CD4-positive, alpha-beta memory T cell (primary cell): Measurements from ENCODE around the gene DMRTB1. TPM values are rescaled to one million over a fixed set of nuclear protein-coding genes. Genes with fewer than 3 reads are reported as not detected.

Experiments
- CTCF ChIA-PET: fragments of 350-600 bp; sonication (Branson Sonifier 250); formaldehyde crosslinking; loops from one replicate; lab custom pipeline; 2021; ENCODE audit warnings: inconsistent platforms; ENCODE audit not compliant: partially characterized antibody; lab: Charles Lee
- POLR2A ChIA-PET: fragments of 350-600 bp; sonication (Branson Sonifier 250); formaldehyde crosslinking; loops from one replicate; lab custom pipeline; 2021; ENCODE audit not compliant: partially characterized antibody; lab: Charles Lee
- DNase-seq, 5 donors: peaks; one replicate each; pipeline versions ENCODE4 v3.0.0 to v3.0.0-alpha.2; 2020 to 2022; ENCODE audit warnings: mixed read lengths in 1 of 5
- H3K27ac ChIP-seq: one replicate; pipeline ENCODE4 v1.7.0; 2013; ENCODE audit warnings: low read depth, low read length
- H3K27me3 ChIP-seq: 2 replicates; pipeline ENCODE4 v1.7.0; 2013; ENCODE audit warnings: mild to moderate bottlenecking, low read length, moderate library complexity; ENCODE audit not compliant: insufficient read depth
- H3K36me3 ChIP-seq: 2 replicates; pipeline ENCODE4 v1.7.0; 2013; ENCODE audit warnings: mild to moderate bottlenecking, low read length, moderate library complexity; ENCODE audit not compliant: insufficient read depth
- H3K4me1 ChIP-seq: 2 replicates; pipeline ENCODE4 v1.7.0; 2013; ENCODE audit warnings: mild to moderate bottlenecking, low read length, moderate library complexity; ENCODE audit not compliant: insufficient read depth
- H3K4me3 ChIP-seq, 2 donors: one replicate each; pipeline ENCODE4 v1.7.0; 2013; ENCODE audit warnings: low read length in 2 of 2, mild to moderate bottlenecking in 1 of 2
- H3K9me3 ChIP-seq, 2 donors: one replicate each; pipeline ENCODE4 v1.7.0; 2013; ENCODE audit warnings: low read length in 2 of 2, control low read depth in 1 of 2; ENCODE audit not compliant: control insufficient read depth in 1 of 2
- H3K27ac Mint-ChIP-seq, 7 donors: one replicate each; pipeline ENCODE4 v1.8.0; 2020 to 2021; ENCODE audit warnings: mixed read lengths in 7 of 7, mild to moderate bottlenecking in 6 of 7, inconsistent platforms in 3 of 7, moderate library complexity in 3 of 7
- H3K27me3 Mint-ChIP-seq, 2 donors: one replicate each; pipeline ENCODE4 v1.8.0; 2020 to 2021; ENCODE audit warnings: mixed read lengths in 2 of 2
- H3K36me3 Mint-ChIP-seq, 2 donors: one replicate each; pipeline ENCODE4 v1.8.0; 2020 to 2021; ENCODE audit warnings: mixed read lengths in 2 of 2, inconsistent platforms in 1 of 2, mild to moderate bottlenecking in 1 of 2
- H3K4me1 Mint-ChIP-seq, 4 donors: one replicate each; pipeline ENCODE4 v1.8.0; 2020 to 2021; ENCODE audit warnings: mixed read lengths in 4 of 4, mild to moderate bottlenecking in 1 of 4
- H3K4me3 Mint-ChIP-seq, 8 donors: one replicate each; pipeline ENCODE4 v1.8.0; 2020 to 2021; ENCODE audit warnings: mixed read lengths in 8 of 8, mild to moderate bottlenecking in 7 of 8, moderate library complexity in 6 of 8, inconsistent platforms in 3 of 8
- H3K9me3 Mint-ChIP-seq, 8 donors: one replicate each; pipeline ENCODE4 v1.8.0; 2020 to 2021; ENCODE audit warnings: mixed read lengths in 8 of 8, mild to moderate bottlenecking in 5 of 8, inconsistent platforms in 3 of 8, moderate library complexity in 1 of 8
- intact Hi-C: fragments of 100-400 bp; cut with micrococcal nuclease; formaldehyde crosslinking; loops from one replicate; pipeline ENCODE4 v1.15.1; 2023
- polyA plus RNA-seq, 2 donors: library from polyadenylated mRNA; unstranded; fragments of 300-500 nt; fragmentation: Illumina TruSeq; gene quantifications; one replicate each; pipeline ENCODE4 v1.2.3, GENCODE V29; 2021
- total RNA-seq, 2 experiments: library from RNA; stranded (reverse); gene quantifications; one replicate each; pipeline ENCODE4 v1.2.3, GENCODE V29; 2021

The DMRTB1 gene
- total and polyA plus RNA-seq, 4 experiments from 2014 or later: not detected

GRCh38 chr1:53505891-53506290 lies 46.7 kb downstream of the DMRTB1 start:
- Mint-ChIP-seq H3K9me3 (no peaks in the 10 kb centered on the region), H3K36me3 (no peaks in the 10 kb centered on the region), H3K4me1 (no peaks in the 10 kb centered on the region), H3K4me3 (no peak overlapping the region), H3K27ac (no peak overlapping the region), H3K27me3 (peaks cover 0 to 1% of the 10 kb centered on the region in 2 donors)
- no peaks in the 10 kb centered on the region for H3K36me3 ChIP-seq
- H3K4me1 ChIP-seq: no peaks in the 10 kb centered on the region
- ChIA-PET POLR2A (no interaction called here), CTCF (no interaction called here)
- no peak overlapping the region for H3K27ac ChIP-seq
- H3K4me3 ChIP-seq: no peak overlapping the region
- no peak for DNase-seq
- no peaks in the 10 kb centered on the region for H3K27me3 ChIP-seq
- intact Hi-C loops: no loop called here
- H3K9me3 ChIP-seq: no peaks in the 10 kb centered on the region

- no peak overlapping the region for H3K4me3 ChIP-seq
- no peak overlapping the region for H3K27ac Mint-ChIP-seq
- no peaks in the 10 kb centered on the region for H3K9me3 Mint-ChIP-seq
- peaks cover 0 to 1% of the 10 kb centered on the region in 2 donors for H3K27me3 Mint-ChIP-seq
- ChIA-PET CTCF (no interaction called here), POLR2A (no interaction called here)
- H3K27ac ChIP-seq: no peak overlapping the region
- H3K4me3 Mint-ChIP-seq: no peak overlapping the region
- no peaks in the 10 kb centered on the region for H3K27me3 ChIP-seq
- intact Hi-C loops: no loop called here
- no peaks in the 10 kb centered on the region for H3K9me3 ChIP-seq
- H3K36me3 Mint-ChIP-seq: no peaks in the 10 kb centered on the region
- no peaks in the 10 kb centered on the region for H3K4me1 ChIP-seq
- H3K4me1 Mint-ChIP-seq: no peaks in the 10 kb centered on the region
- H3K36me3 ChIP-seq: no peaks in the 10 kb centered on the region
- DNase-seq: no peak
Measured at GRCh38 chr1:53506355-53507050, 47.3 kb downstream of the DMRTB1 start.

GRCh38 chr1:53507116-53507820 lies 48.1 kb downstream of the DMRTB1 start:
- Mint-ChIP-seq H3K27ac (peak overlapping the region in 1 of 7 donors; percentile 41), H3K36me3 (no peaks in the 10 kb centered on the region), H3K4me3 (no peak overlapping the region), H3K4me1 (no peaks in the 10 kb centered on the region), H3K27me3 (peaks cover 0 to 1% of the 10 kb centered on the region in 2 donors), H3K9me3 (no peaks in the 10 kb centered on the region)
- no peak overlapping the region for H3K4me3 ChIP-seq
- H3K27me3 ChIP-seq: no peaks in the 10 kb centered on the region
- no peak overlapping the region for H3K27ac ChIP-seq
- H3K36me3 ChIP-seq: no peaks in the 10 kb centered on the region
- ChIA-PET POLR2A (no interaction called here), CTCF (no interaction called here)
- no peaks in the 10 kb centered on the region for H3K4me1 ChIP-seq
- H3K9me3 ChIP-seq: no peaks in the 10 kb centered on the region
- DNase-seq: no peak
- intact Hi-C loops: no loop called here

- no peaks in the 10 kb centered on the region for H3K4me1 Mint-ChIP-seq
- no peak overlapping the region for H3K4me3 Mint-ChIP-seq
- peaks cover 0 to 3% of the 10 kb centered on the region in 2 donors for H3K27me3 Mint-ChIP-seq
- no peaks in the 10 kb centered on the region for H3K9me3 Mint-ChIP-seq
- no peaks in the 10 kb centered on the region for H3K36me3 ChIP-seq
- no peaks in the 10 kb centered on the region for H3K4me1 ChIP-seq
- no peaks in the 10 kb centered on the region for H3K9me3 ChIP-seq
- H3K27ac ChIP-seq: no peak overlapping the region
- H3K27me3 ChIP-seq: no peaks in the 10 kb centered on the region
- no peak for DNase-seq
- intact Hi-C loops: no loop called here
- CTCF ChIA-PET: no interaction called here
- no peak overlapping the region for H3K27ac Mint-ChIP-seq
- no peaks in the 10 kb centered on the region for H3K36me3 Mint-ChIP-seq
- POLR2A ChIA-PET: no interaction called here
- no peak overlapping the region for H3K4me3 ChIP-seq
Measured at GRCh38 chr1:53508056-53508990, 49.1 kb downstream of the DMRTB1 start.

GRCh38 chr1:53508991-53509666 lies 49.9 kb downstream of the DMRTB1 start:
- CTCF ChIA-PET: no interaction called here
- Mint-ChIP-seq H3K27me3 (peaks cover 0 to 2% of the 10 kb centered on the region in 2 donors), H3K4me1 (no peaks in the 10 kb centered on the region)

GRCh38 chr1:53509775-53510174 lies 50.6 kb downstream of the DMRTB1 start:
- intact Hi-C loops: no loop called here
- Histone ChIP-seq H3K9me3 (no peaks in the 10 kb centered on the region), H3K4me1 (no peaks in the 10 kb centered on the region), H3K27me3 (no peaks in the 10 kb centered on the region), H3K4me3 (no peak overlapping the region), H3K27ac (no peak overlapping the region), H3K36me3 (no peaks in the 10 kb centered on the region)
- Mint-ChIP-seq H3K9me3 (no peaks in the 10 kb centered on the region), H3K4me1 (no peaks in the 10 kb centered on the region), H3K4me3 (no peak overlapping the region), H3K36me3 (no peaks in the 10 kb centered on the region), H3K27ac (no peak overlapping the region), H3K27me3 (peaks cover 0 to 2% of the 10 kb centered on the region in 2 donors)
- CTCF ChIA-PET: no interaction called here
- POLR2A ChIA-PET: no interaction called here
- DNase-seq: no peak

More at GRCh38 chr1:53508991-53509666, 49.9 kb downstream of the DMRTB1 start:
- no peak overlapping the region for H3K4me3 Mint-ChIP-seq
- Histone ChIP-seq H3K4me3 (no peak overlapping the region), H3K4me1 (no peaks in the 10 kb centered on the region), H3K9me3 (no peaks in the 10 kb centered on the region), H3K36me3 (no peaks in the 10 kb centered on the region), H3K27me3 (no peaks in the 10 kb centered on the region), H3K27ac (no peak overlapping the region)
- intact Hi-C loops: no loop called here
- POLR2A ChIA-PET: no interaction called here
- no peak for DNase-seq
- no peaks in the 10 kb centered on the region for H3K9me3 Mint-ChIP-seq
- H3K27ac Mint-ChIP-seq: no peak overlapping the region
- no peaks in the 10 kb centered on the region for H3K36me3 Mint-ChIP-seq
